ENCODE data around the gene CPNE5. TPM values are rescaled to one million over a fixed set of nuclear protein-coding genes. Genes with fewer than 3 reads are reported as not detected.

CPNE5 gene
- total RNA-seq, 1 donor from 2014 or later: 6.7 TPM

DNA sequence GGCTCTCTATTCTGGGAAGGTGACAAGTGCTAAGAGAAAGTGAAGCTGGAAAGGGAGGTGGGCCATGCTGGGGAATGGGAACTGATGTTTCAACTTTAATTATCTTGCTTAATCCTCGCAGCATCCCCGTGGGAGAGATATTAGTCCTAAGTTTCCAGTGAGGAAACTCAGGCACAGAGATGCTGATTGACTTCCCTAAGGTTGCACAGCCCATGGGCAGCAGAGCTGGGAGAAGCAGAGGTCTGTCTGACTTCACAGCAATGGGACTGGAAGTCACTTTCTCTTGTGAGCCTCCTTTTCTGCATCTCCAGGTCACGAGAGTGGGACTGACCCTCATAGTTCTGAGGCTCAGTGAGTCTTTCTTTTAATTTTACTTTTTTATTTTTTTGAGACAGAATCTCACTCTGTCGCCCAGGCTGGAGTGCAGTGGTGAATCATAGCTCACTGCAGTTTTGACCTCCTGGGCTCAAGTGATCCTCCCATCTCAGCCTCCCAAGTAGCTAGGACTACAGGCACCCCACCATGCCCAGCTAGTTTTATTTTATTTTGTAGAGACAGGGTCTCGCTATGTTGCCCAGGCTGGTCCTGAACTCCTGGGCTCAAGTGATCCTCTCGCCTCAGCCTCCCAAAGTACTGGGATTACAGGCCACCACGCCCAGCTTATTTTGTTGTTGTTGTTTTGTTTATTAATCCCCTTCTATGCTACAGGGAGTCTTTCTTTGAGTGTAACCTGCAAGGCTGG, 139.0 kb downstream of the CPNE5 start:
- DNase-seq (ENCODE audit: low spot score): no peak
- intact Hi-C loops (cut with DNase I): no loop called here

GRCh38 chr6:36699348-36699747, 139.9 kb downstream of the CPNE5 start:
- DNase-seq (ENCODE audit: low spot score): no peak
- intact Hi-C loops (cut with DNase I): no loop called here

DNA sequence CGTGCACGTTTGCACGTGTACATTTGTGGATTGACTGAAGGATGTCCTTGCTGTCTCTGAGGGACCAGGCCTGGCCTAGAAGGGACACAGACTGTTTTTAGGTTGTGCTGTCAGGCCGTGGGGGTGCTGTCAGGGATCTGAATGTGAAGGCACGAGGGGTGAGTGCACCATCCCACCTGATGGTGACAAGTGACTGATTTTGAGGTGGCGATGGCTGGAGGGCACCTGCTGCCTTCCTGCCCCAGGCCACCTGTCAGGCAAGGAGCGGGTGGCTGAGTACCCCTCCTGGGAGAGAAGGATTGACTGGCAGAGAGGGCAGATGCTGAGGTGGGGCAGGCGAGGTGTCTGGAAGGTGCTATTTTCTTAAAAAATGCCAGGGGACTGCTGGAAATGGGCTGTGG, 140.4 kb downstream of the CPNE5 start:
- DNase-seq (ENCODE audit: low spot score): no peak

GRCh38 chr6:36698196-36698595, 141.0 kb downstream of the CPNE5 start:
- intact Hi-C loops (cut with DNase I): no loop called here
- DNase-seq (ENCODE audit: low spot score): no peak

More for the DNA sequence above, 140.4 kb downstream of the CPNE5 start:
- intact Hi-C loops (cut with DNase I): no loop called here

DNA sequence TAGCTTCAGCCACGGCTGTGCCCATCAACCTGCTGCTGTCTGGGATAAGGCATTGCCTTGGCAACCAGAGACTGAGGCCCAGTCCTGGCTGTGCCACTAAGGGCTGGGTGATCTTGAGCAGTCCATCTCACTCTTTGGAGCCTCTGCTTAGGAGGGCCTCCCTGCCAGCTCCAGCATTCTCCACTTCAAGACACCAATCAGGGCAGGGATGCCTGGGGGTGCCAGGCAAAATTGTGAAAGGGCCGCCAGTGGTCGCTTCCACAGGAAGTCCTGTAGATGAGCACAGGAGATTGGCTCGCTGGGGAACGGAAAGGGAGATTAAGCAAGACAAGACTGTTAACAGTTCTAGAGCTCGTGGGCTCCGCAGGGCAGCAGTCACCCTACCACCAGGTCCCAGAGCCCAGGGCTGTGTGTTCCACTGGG, 141.8 kb downstream of the CPNE5 start, which contains the start of gene RAB44:
TSS of gene RAB44 (plus strand) at position 346 of the 423 bp plus-strand sequence. CDS start 6,410 bp downstream, outside the sequence.
- no peak for DNase-seq (ENCODE audit: low spot score)
- intact Hi-C loops (cut with DNase I): no loop called here

DNA sequence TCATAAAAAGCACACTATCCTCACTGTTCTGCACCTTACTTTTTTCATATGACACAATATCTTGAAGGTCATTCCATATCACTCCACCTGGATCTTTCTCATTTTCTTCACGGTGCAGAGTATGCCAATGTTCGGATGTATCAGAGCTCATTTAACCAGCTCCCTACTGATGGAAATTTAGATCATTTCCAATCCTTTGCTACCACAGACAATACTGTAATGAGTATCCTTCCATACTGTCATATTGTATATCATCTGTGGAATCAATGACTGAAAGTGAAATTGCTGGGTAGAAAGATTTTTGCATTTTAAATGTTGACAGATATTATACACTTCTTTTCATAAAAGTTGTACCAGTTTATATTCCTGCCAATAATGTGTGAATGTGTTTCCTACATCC, 143.8 kb downstream of the CPNE5 start:
- intact Hi-C loops (cut with DNase I): no loop called here
- DNase-seq (ENCODE audit: low spot score): no peak

DNA sequence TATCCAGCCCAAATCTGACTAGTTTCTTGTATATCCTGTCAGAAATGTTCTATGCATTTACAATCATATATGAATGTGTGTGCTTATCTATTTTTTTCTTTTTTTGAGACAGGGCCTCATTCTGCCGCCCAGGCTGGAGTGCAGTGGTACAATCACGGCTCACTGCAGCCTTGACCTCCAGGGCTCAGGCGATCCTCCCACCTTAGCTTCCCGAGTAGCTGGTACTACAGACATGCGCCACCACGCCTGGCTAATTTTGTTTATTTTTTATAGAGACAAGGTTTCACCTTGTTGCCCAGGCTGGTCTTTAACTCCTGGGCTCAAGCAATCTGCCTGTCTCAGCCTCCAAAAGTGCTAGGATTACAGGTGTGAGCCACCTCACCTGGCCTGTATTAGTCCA, 144.6 kb downstream of the CPNE5 start:
- DNase-seq (ENCODE audit: low spot score): no peak
- intact Hi-C loops (cut with DNase I): no loop called here

DNA sequence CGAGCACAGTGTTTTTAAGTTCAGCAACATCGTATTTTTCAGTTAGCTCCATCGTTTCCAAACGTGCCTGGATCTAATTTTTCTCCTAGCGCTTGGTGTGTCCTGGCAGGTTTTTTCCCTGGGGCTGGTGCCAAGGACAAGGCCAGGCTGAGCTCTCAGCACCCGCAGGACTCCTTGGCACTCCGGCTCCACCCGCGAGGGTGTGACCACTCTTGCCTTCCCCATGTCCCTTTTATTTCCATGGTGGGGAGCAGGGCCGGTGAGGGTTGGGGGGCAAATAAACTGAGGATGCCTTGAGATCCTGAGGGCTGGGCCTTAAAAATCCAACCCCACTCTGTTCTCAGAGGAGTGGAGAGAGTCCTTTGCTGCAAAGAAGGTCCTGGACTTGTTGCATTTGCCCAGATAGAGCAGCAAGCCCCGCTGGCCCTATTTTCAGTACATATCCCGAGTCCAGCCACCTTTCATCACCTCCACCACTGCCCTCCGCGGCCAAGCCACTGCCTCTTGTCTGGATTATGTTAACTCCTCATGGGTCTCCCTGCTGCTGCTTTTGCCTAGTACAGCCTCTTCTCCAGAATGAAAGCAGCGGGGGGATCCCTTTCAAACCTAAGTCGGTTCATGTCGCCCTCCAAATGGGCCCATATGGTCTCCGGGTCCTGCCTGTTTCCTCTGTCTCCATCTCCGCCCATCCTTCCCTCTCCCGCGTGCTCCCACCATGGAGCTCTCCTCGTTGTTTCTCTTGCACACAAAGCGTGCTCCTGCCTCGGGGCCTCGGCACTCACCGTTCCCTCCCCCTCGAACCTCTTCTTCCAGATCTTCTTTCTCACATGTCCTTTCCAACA, 146.2 kb downstream of the CPNE5 start:
- intact Hi-C loops (cut with DNase I): no loop called here
- DNase-seq (ENCODE audit: low spot score): no peak

GRCh38 chr6:36692220-36692619, 147.0 kb downstream of the CPNE5 start:
- intact Hi-C loops (cut with DNase I): no loop called here
- peak; percentile 88 for DNase-seq (ENCODE audit: low spot score)

GRCh38 chr6:36691612-36692011, 147.6 kb downstream of the CPNE5 start:
- DNase-seq (ENCODE audit: low spot score): no peak
- intact Hi-C loops (cut with DNase I): no loop called here

DNA sequence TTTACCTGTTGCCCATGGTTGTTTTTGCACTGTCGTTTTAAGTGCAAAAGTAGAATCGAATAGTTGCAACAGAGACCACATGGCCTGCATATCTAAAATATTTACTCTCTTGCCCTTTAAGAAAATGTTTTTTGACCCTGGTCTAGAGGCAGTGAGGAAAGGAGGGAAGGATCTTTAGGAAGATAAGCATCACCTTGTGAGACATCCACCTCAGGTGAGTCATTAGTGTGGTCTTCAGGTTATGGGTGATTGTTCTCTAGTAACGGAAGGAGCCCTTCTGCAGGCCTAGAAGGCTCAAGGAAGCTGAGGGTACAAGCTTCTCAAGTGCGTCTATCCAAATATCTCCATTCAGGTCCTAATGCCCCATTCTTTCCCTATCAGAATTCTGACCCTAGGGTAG, 148.2 kb downstream of the CPNE5 start:
- intact Hi-C loops (cut with DNase I): no loop called here
- no peak for DNase-seq (ENCODE audit: low spot score)

Other genes starting within 250 kb of the CPNE5 start
- gene SRSF3, start 245.1 kb downstream of the CPNE5 start, total RNA-seq: 148 TPM
- 113 TPM for gene CDKN1A, start 160.7 kb downstream of the CPNE5 start, total RNA-seq
- gene RAB44, start 141.6 kb downstream of the CPNE5 start, total RNA-seq: 0.11 TPM
- 24.9 TPM for gene PPIL1, start 35.4 kb upstream of the CPNE5 start, total RNA-seq
- 49.2 TPM for gene C6orf89, start 46.5 kb upstream of the CPNE5 start, total RNA-seq
- gene PI16, start 115.3 kb upstream of the CPNE5 start, total RNA-seq: 11.9 TPM
- 139 TPM for gene MTCH1, start 146.8 kb upstream of the CPNE5 start, total RNA-seq
- gene FGD2, start 166.2 kb upstream of the CPNE5 start, total RNA-seq: 2.3 TPM

All from cardiac septum (tissue), 1 donor.